H1 (cell line): ENCODE measurements around the gene MORN5. TPM values are rescaled to one million over a fixed set of nuclear protein-coding genes. Genes with fewer than 3 reads are reported as not detected.

ENCODE experiments used
- CTCF ChIA-PET: fragments of 300-600 bp; sonication (Branson Sonifier 250); formaldehyde crosslinking; loops from one replicate; lab custom pipeline; 2021; ENCODE audit not compliant: partially characterized antibody; lab: Charles Lee
- POLR2A ChIA-PET: fragments of 300-600 bp; sonication (Branson Sonifier 250); formaldehyde crosslinking; loops from one replicate; lab custom pipeline; 2021; ENCODE audit warnings: inconsistent platforms; ENCODE audit not compliant: partially characterized antibody; lab: Charles Lee
- DNase-seq, 2 experiments: peaks; one replicate each; pipeline versions ENCODE4 v3.0.0 to v3.0.0-alpha.2; 2010 to 2022; ENCODE audit warnings: low spot score in 2 of 2, low read depth in 1 of 2, mixed read lengths in 1 of 2
- FAIRE-seq: peaks from 2 replicates; lab custom pipeline; 2011; peaks lifted over from hg19 to GRCh38; lab: Jason Lieb, UNC
- H2AFZ ChIP-seq: 2 replicates; pipeline ENCODE4 v1.8.1; 2012; ENCODE audit warnings: low read length, inconsistent platforms
- H2AK5ac ChIP-seq: 2 replicates; pipeline ENCODE4 v1.6.1; 2013; ENCODE audit warnings: low read depth, low read length
- H2BK120ac ChIP-seq: replicated peaks from 2 replicates; pipeline ENCODE3; 2013; ENCODE audit warnings: low read depth, low read length, inconsistent platforms
- H2BK12ac ChIP-seq: 2 replicates; pipeline ENCODE4 v1.6.1; 2013; ENCODE audit warnings: low read depth, low read length
- H2BK15ac ChIP-seq: 2 replicates; pipeline ENCODE4 v1.6.1; 2013; ENCODE audit warnings: low read length
- H2BK20ac ChIP-seq: 2 replicates; pipeline ENCODE4 v1.6.1; 2013; ENCODE audit warnings: low read length
- H2BK5ac ChIP-seq: 2 replicates; pipeline ENCODE4 v1.6.1; 2013; ENCODE audit warnings: low read depth, low read length
- H3K14ac ChIP-seq: 2 replicates; pipeline ENCODE4 v1.6.1; 2013; ENCODE audit warnings: inconsistent platforms; ENCODE audit not compliant: insufficient read length
- H3K18ac ChIP-seq: 2 replicates; pipeline ENCODE4 v1.6.1; 2013; ENCODE audit warnings: low read length; ENCODE audit errors: extremely low read depth
- H3K23ac ChIP-seq: 2 replicates; pipeline ENCODE4 v1.6.1; 2013; ENCODE audit warnings: inconsistent platforms; ENCODE audit not compliant: insufficient read length
- H3K23me2 ChIP-seq: 2 replicates; pipeline ENCODE4 v1.6.1; 2013; ENCODE audit warnings: low read depth, low read length
- H3K27ac ChIP-seq: 2 replicates; pipeline ENCODE4 v1.6.1; 2011; ENCODE audit warnings: low read depth, low read length, inconsistent platforms
- H3K27me3 ChIP-seq, 4 experiments: replicated peaks in 1 of 4; 1 replicate in 1 of 4; 2 replicates in 3 of 4; pipeline versions ENCODE4 v1.6.1 to v1.8.1; 2011 to 2013; ENCODE audit warnings: low read length in 3 of 4, mild to moderate bottlenecking in 3 of 4, inconsistent platforms in 2 of 4, mixed read lengths in 2 of 4, moderate library complexity in 1 of 4; ENCODE audit not compliant: control insufficient read depth in 3 of 4, insufficient read depth in 3 of 4; ENCODE audit errors: extremely low read depth in 1 of 4
- H3K36me3 ChIP-seq, 4 experiments: 2 replicates each; pipeline versions ENCODE4 v1.6.1 to v1.8.1; 2011 to 2013; ENCODE audit warnings: mild to moderate bottlenecking in 4 of 4, low read length in 3 of 4, moderate library complexity in 2 of 4, control low read depth in 1 of 4, inconsistent platforms in 1 of 4; ENCODE audit not compliant: insufficient read depth in 4 of 4, control insufficient read depth in 2 of 4
- H3K4ac ChIP-seq: replicated peaks from 2 replicates; pipeline ENCODE3; 2013; ENCODE audit warnings: low read length, low read depth, mixed read lengths, inconsistent platforms; ENCODE audit not compliant: insufficient read length
- H3K4me1 ChIP-seq, 4 experiments: replicated peaks in 1 of 4; 1 replicate in 1 of 4; 2 replicates in 3 of 4; pipeline versions ENCODE4 v1.6.1 to v1.8.1; 2011 to 2013; ENCODE audit warnings: low read length in 3 of 4, inconsistent platforms in 2 of 4, mixed read lengths in 1 of 4; ENCODE audit not compliant: insufficient read depth in 4 of 4, control insufficient read depth in 3 of 4
- H3K4me2 ChIP-seq, 2 experiments: 2 replicates each; pipeline versions ENCODE4 v1.6.1 to v1.8.1; 2011 to 2013; ENCODE audit warnings: low read depth in 2 of 2, low read length in 2 of 2, control low read depth in 1 of 2, inconsistent platforms in 1 of 2, mild to moderate bottlenecking in 1 of 2; ENCODE audit not compliant: insufficient read depth in 1 of 2
- H3K4me3 ChIP-seq, 4 experiments: fragments of 200-600, 300-600 bp in 1 of 4; sonication (generic), shearing (Covaris generic), sonication (Bioruptor Twin) in 1 of 4; 2 replicates each; pipeline versions ENCODE4 v1.5.1 to v1.8.1; 2011 to 2016; ENCODE audit warnings: low read length in 4 of 4, low read depth in 3 of 4, control low read depth in 2 of 4, inconsistent platforms in 2 of 4, mild to moderate bottlenecking in 2 of 4, mixed read lengths in 1 of 4, moderate library complexity in 1 of 4; ENCODE audit not compliant: insufficient read depth in 2 of 4; ENCODE audit errors: extremely low read depth in 1 of 4
- H3K56ac ChIP-seq: replicated peaks from 2 replicates; pipeline ENCODE3; 2013; ENCODE audit warnings: low read depth, mild to moderate bottlenecking, mixed read lengths, low read length, inconsistent platforms; ENCODE audit not compliant: insufficient read length
- H3K79me1 ChIP-seq: 2 replicates; pipeline ENCODE4 v1.6.1; 2013; ENCODE audit warnings: low read depth, low read length, control low read depth
- H3K79me2 ChIP-seq, 2 experiments: 2 replicates each; pipeline versions ENCODE4 v1.6.1 to v1.8.1; 2012 to 2013; ENCODE audit warnings: low read length in 2 of 2, mild to moderate bottlenecking in 2 of 2, inconsistent platforms in 1 of 2; ENCODE audit not compliant: insufficient read depth in 2 of 2, control insufficient read depth in 1 of 2
- H3K9ac ChIP-seq, 4 experiments: replicated peaks in 1 of 4; 1 replicate in 1 of 4; 2 replicates in 3 of 4; pipeline versions ENCODE4 v1.6.1 to v1.8.1; 2011 to 2013; ENCODE audit warnings: low read depth in 3 of 4, low read length in 3 of 4, control low read depth in 2 of 4, mild to moderate bottlenecking in 2 of 4, moderate library complexity in 2 of 4, inconsistent platforms in 1 of 4; ENCODE audit errors: extremely low read depth in 1 of 4
- H3K9me3 ChIP-seq, 2 experiments: 2 replicates each; pipeline versions ENCODE4 v1.6.1 to v1.8.1; 2012 to 2013; ENCODE audit warnings: mild to moderate bottlenecking in 2 of 2, moderate library complexity in 2 of 2, control low read depth in 1 of 2, inconsistent platforms in 1 of 2, low read depth in 1 of 2, low read length in 1 of 2, mixed read lengths in 1 of 2; ENCODE audit not compliant: insufficient read depth in 2 of 2
- H4K20me1 ChIP-seq, 2 experiments: replicated peaks in 1 of 2; 2 replicates each; pipeline versions ENCODE3 to v1.8.1; 2011 to 2013; ENCODE audit warnings: inconsistent platforms in 2 of 2, low read length in 2 of 2, mild to moderate bottlenecking in 1 of 2; ENCODE audit not compliant: insufficient read depth in 2 of 2, control insufficient read depth in 1 of 2
- H4K5ac ChIP-seq: 2 replicates; pipeline ENCODE4 v1.6.1; 2013; ENCODE audit warnings: low read length, low read depth, mixed read lengths, inconsistent platforms; ENCODE audit not compliant: insufficient read length
- H4K8ac ChIP-seq: 2 replicates; pipeline ENCODE4 v1.8.0; 2013; ENCODE audit warnings: mild to moderate bottlenecking, moderate library complexity, low read length, inconsistent platforms; ENCODE audit not compliant: insufficient read depth; ENCODE audit errors: extremely low read depth
- H4K91ac ChIP-seq: replicated peaks from 2 replicates; pipeline ENCODE3; 2013; ENCODE audit warnings: low read length, mixed read lengths, inconsistent platforms; ENCODE audit not compliant: insufficient read length
- CREB1 ChIP-seq: IDR thresholded peaks from 2 replicates; pipeline ENCODE4 v1.6.1; 2012; ENCODE audit warnings: inconsistent platforms
- E2F6 ChIP-seq: IDR thresholded peaks from 2 replicates; pipeline ENCODE4 v1.6.1; 2012; ENCODE audit warnings: inconsistent platforms
- EZH2 ChIP-seq: fragments of 200-600 bp; sonication (generic); IDR thresholded peaks from 2 replicates; pipeline ENCODE4 v1.7.1; 2012; ENCODE audit warnings: low read depth, mild to moderate bottlenecking, moderate library complexity, low read length, inconsistent platforms; ENCODE audit not compliant: severe bottlenecking
- KDM4A ChIP-seq: IDR thresholded peaks from one replicate; pipeline ENCODE4 v1.7.1; 2012; ENCODE audit warnings: low read depth, mild to moderate bottlenecking, moderate library complexity, low read length, inconsistent platforms; ENCODE audit not compliant: severe bottlenecking
- MAFK ChIP-seq: IDR thresholded peaks from 2 replicates; pipeline ENCODE4 v1.6.1; 2012; ENCODE audit warnings: low read depth, mild to moderate bottlenecking, improper control_type of control experiment, low read length
- NANOG ChIP-seq: IDR thresholded peaks from 2 replicates; pipeline ENCODE4 v1.6.1; 2011; ENCODE audit warnings: low read length, low read depth, mild to moderate bottlenecking, inconsistent platforms; ENCODE audit not compliant: insufficient read depth, poor library complexity, severe bottlenecking
- POU5F1 ChIP-seq: IDR thresholded peaks from 2 replicates; pipeline ENCODE4 v1.6.1; 2011; ENCODE audit warnings: low read depth, mild to moderate bottlenecking, low read length, moderate library complexity
- RBBP5 ChIP-seq: IDR thresholded peaks from 2 replicates; pipeline ENCODE4 v1.7.1; 2012; ENCODE audit warnings: low read depth, mild to moderate bottlenecking, inconsistent platforms, low read length, moderate library complexity, borderline replicate concordance
- SIX5 ChIP-seq: IDR thresholded peaks from 2 replicates; pipeline ENCODE4 v1.6.1; 2011; ENCODE audit warnings: mild to moderate bottlenecking, low read depth, low read length
- USF2 ChIP-seq: IDR thresholded peaks from 2 replicates; pipeline ENCODE4 v1.6.1; 2011; ENCODE audit warnings: low read length, improper control_type of control experiment
- WGBS, 2 experiments: shearing (Covaris generic) in 1 of 2; methylation state at CpG; one replicate each; pipeline versions ENCODE4 v1.1.6 to v1.1.7; 2013 to 2015; ENCODE audit warnings: low lambda C conversion rate in 2 of 2, mixed read lengths in 2 of 2, inconsistent platforms in 1 of 2, low coverage in 1 of 2, missing lambda C conversion rate in 1 of 2; ENCODE audit not compliant: insufficient replicate concordance in 2 of 2, insufficient coverage in 1 of 2, insufficient read length in 1 of 2; ENCODE audit errors: extremely low coverage in 1 of 2, missing lambda C conversion rate in 1 of 2; 5-methylcytosine and 5-hydroxymethylcytosine counted together
- polyA plus RNA-seq, 7 experiments: library from polyadenylated mRNA; depleted of rRNA in 3 of 7; stranded (reverse) in 5 of 7; unstranded in 2 of 7; fragments of >200 nt in 5 of 7; fragments of 200-250 nt in 2 of 7; gene quantifications; 1 replicate in 5 of 7; 2 replicates in 1 of 7; 4 replicates in 1 of 7; pipeline versions ENCODE4 v1.2.1 to v1.2.3, GENCODE V29; 2011 to 2013; ENCODE audit warnings: missing spikeins in 2 of 7, mixed read lengths in 2 of 7
- total RNA-seq: library from RNA; stranded (reverse); fragmentation: NEBNext Ultra II Directional; extraction: Animal tissue kit (Norgen Biotek cat#: 25700); gene quantifications from 2 replicates; pipeline ENCODE4 v1.2.1, GENCODE V29; 2021

The MORN5 gene
- total and polyA plus RNA-seq, 2 of the 8 experiments (the other 6 are each of a cell fraction or from before 2014, with no cell fraction given) = not detected

- Histone ChIP-seq H3K56ac (no peak overlapping the region), H2BK120ac (no peak overlapping the region), H3K79me1 (no peaks in the 10 kb centered on the region), H3K4me1 (peaks cover 0 to 9% (median 5%) of the 10 kb centered on the region in 4 experiments; a peak in 6 of 7 replicates), H3K27me3 (peaks cover 17 to 29% (median 27%) of the 10 kb centered on the region in 4 experiments), H3K4me3 (no peak overlapping the region), H3K14ac (no peak overlapping the region), H4K91ac (no peak overlapping the region), H3K9ac (no peak overlapping the region), H2AK5ac (no peak overlapping the region), H3K18ac (no peak overlapping the region), H3K36me3 (no peaks in the 10 kb centered on the region), H3K4me2 (no peak overlapping the region), H4K20me1 (peaks cover 0 to 5% of the 10 kb centered on the region in 2 experiments), H2AFZ (no peak overlapping the region), H4K8ac (no peak overlapping the region), H4K5ac (no peak overlapping the region), H3K4ac (no peak overlapping the region), H2BK15ac (no peak overlapping the region), H3K9me3 (peaks cover 0 to 3% of the 10 kb centered on the region in 2 experiments; a peak in 1 of 4 replicates), H2BK12ac (no peak overlapping the region), H3K27ac (no peak overlapping the region), H2BK5ac (no peak overlapping the region), H3K23ac (no peak overlapping the region), H2BK20ac (no peak overlapping the region), H3K79me2 (no peaks in the 10 kb centered on the region), H3K23me2 (peaks cover 4% of the 10 kb centered on the region; the same call in 1 of the 2 replicates)
- ChIA-PET POLR2A (interaction anchor here (1.0 kb wide), 1 partner anchor 50 kb away, joined by 3 read pairs; the partner anchor contains the start of genes MORN5 and NDUFA8), CTCF (interaction anchor here (0.8 to 8.0 kb wide), 8 partner anchors 9 to 148 kb away, joined by 3 to 43 read pairs (median 5); partner anchors contain the start of genes MORN5 and NDUFA8)
- no peak for DNase-seq
- no peak for FAIRE-seq
- WGBS, 2 experiments = 87% methylated on average over 12 of the region's 12 CpGs; no CpG with 5 or more reads in 1 of the 2 experiments
- TF ChIP-seq KDM4A (no peak), RBBP5 (no peak), MAFK (no peak), EZH2 (no peak), SIX5 (no peak), POU5F1 (no peak), CREB1 (no peak), NANOG (no peak), USF2 (no peak), E2F6 (no peak)
These were observed 49.7 kb downstream of the MORN5 start for GRCh38 chr9:122209451-122209850.
